GM19324 (cell line): Measurements from ENCODE around the gene EFNA3.

Source experiments
- ATAC-seq: cut with Tn5 transposase; IDR thresholded peaks from one replicate; pipeline ENCODE4 v1.9.1; 2021; ENCODE audit warnings: mild to moderate bottlenecking, moderate library complexity; ENCODE audit not compliant: unreplicated experiment, low FRiP score

Gene EFNA3

GRCh38 chr1:155128755-155129473 is 50.3 kb downstream of the EFNA3 start:
- no peak for ATAC-seq

- no peak for ATAC-seq
Measured at GRCh38 chr1:155130272-155131006, 51.8 kb downstream of the EFNA3 start.

- ATAC-seq = no peak
Measured at GRCh38 chr1:155131285-155131684, 52.6 kb downstream of the EFNA3 start.

GRCh38 chr1:155131856-155132255 is 53.2 kb downstream of the EFNA3 start:
- ATAC-seq = no peak

- ATAC-seq = no peak
Measured at GRCh38 chr1:155133799-155134281, 55.2 kb downstream of the EFNA3 start.

- no peak for ATAC-seq
Measured at GRCh38 chr1:155134322-155134721, 55.7 kb downstream of the EFNA3 start.

GRCh38 chr1:155134880-155135414 is 56.3 kb downstream of the EFNA3 start:
- ATAC-seq = no peak

GRCh38 chr1:155135415-155136028 is 56.9 kb downstream of the EFNA3 start, which contains the start of gene SLC50A1:
Gene SLC50A1, plus strand, starts transcription at chr1:155135852. Its CDS starts 60 bp downstream, at chr1:155135912.
- peak; percentile 88 for ATAC-seq

- no peak for ATAC-seq
Measured at GRCh38 chr1:155136748-155137147, 58.1 kb downstream of the EFNA3 start.
